Gastroesophageal sphincter (tissue), 4 donors: ENCODE data around the gene GUCA1A. TPM values are rescaled to one million over a fixed set of nuclear protein-coding genes. Genes with fewer than 3 reads are reported as not detected.

Source experiments
- ATAC-seq: fragments of 150-250 bp; one replicate; pipeline ENCODE4 v1.9.1; 2016; ENCODE audit warnings: mild to moderate bottlenecking, moderate library complexity
- H3K27ac ChIP-seq, 4 donors: fragments of 200-600 bp; sonication (generic) in 3 of 4; 1 replicate in 3 of 4; 2 replicates in 1 of 4; pipeline ENCODE4 v1.5.1; 2016 to 2019
- H3K27me3 ChIP-seq: fragments of 200-600 bp; sonication (generic); one replicate; pipeline ENCODE4 v1.5.1; 2019
- H3K36me3 ChIP-seq, 2 donors: fragments of 200-600 bp; sonication (generic); one replicate each; pipeline ENCODE4 v1.5.1; 2019; ENCODE audit warnings: control low read depth in 1 of 2
- H3K4me1 ChIP-seq, 3 donors: fragments of 200-600 bp; sonication (generic); 1 replicate in 2 of 3; 2 replicates in 1 of 3; pipeline ENCODE4 v1.5.1; 2016 to 2019; ENCODE audit warnings: control low read depth in 2 of 3
- H3K4me3 ChIP-seq, 2 donors: fragments of 200-600 bp; sonication (generic); one replicate each; pipeline ENCODE4 v1.5.1; 2019; ENCODE audit warnings: mild to moderate bottlenecking in 1 of 2, moderate library complexity in 1 of 2
- H3K9me3 ChIP-seq, 3 donors: fragments of 200-600 bp; sonication (generic); one replicate each; pipeline ENCODE4 v1.5.1; 2017 to 2019; ENCODE audit warnings: control low read depth in 2 of 3
- EP300 ChIP-seq: sonication (generic); formaldehyde crosslinking; IDR thresholded peaks from one replicate; pipeline ENCODE4 v1.6.1; 2017; ENCODE audit warnings: antibody characterized with exemption, mild to moderate bottlenecking
- POLR2A ChIP-seq, 2 donors: fragments of 450-650 bp; IDR thresholded peaks; one replicate each; pipeline ENCODE4 v1.6.1; 2017; ENCODE audit warnings: antibody characterized with exemption in 2 of 2, mild to moderate bottlenecking in 2 of 2, moderate library complexity in 1 of 2
- POLR2AphosphoS5 ChIP-seq: sonication (generic); formaldehyde crosslinking; IDR thresholded peaks from one replicate; pipeline ENCODE4 v1.6.1; 2017; ENCODE audit warnings: antibody characterized with exemption
- WGBS, 2 donors: methylation state at CpG; one replicate each; pipeline ENCODE4 v1.1.5; 2018; ENCODE audit warnings: low coverage in 1 of 2; 5-methylcytosine and 5-hydroxymethylcytosine counted together
- total RNA-seq, 4 donors: library from RNA; depleted of rRNA; stranded (reverse); fragments of >200 nt; gene quantifications; one replicate each; pipeline ENCODE4 v1.1.0, GENCODE V29; 2016
- TF ChIP-seq, protein P1 (sequence below), 4 experiments: fragments of 200-600 bp in 2 of 4; fragments of 450-650 bp in 2 of 4; sonication (generic) in 1 of 4; IDR thresholded peaks; one replicate each; pipeline ENCODE4 v1.5.1; 2017 to 2019; ENCODE audit warnings: antibody characterized with exemption in 4 of 4, mild to moderate bottlenecking in 2 of 4, moderate library complexity in 2 of 4

Gene GUCA1A
- total RNA-seq, 4 donors from 2014 or later, result 0.46 TPM; not detected in 3

DNA sequence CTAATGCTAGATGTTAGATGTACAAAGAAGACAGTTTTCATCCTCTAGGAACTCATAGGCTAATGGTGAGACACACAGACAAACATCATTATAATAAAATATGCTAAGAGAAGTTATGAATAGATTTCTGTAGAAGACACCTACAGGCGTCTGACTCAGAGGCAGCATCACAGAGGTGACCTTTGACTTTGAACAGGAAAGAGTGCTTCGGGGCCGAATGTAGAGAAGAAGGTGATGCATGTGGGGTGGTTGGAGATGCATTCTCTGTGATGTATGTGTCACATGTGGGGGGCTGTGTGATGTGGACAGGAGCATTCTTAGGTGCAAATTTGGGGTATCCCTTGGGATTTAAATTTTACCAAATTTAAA lies 6.8 kb downstream of the GUCA1A start:
- Histone ChIP-seq H3K4me3 (no peak overlapping the region), H3K27ac (no peak overlapping the region), H3K9me3 (no peaks in the 10 kb centered on the region), H3K36me3 (peaks cover 0 to 6% of the 10 kb centered on the region in 2 donors), H3K4me1 (peaks cover 0 to 4% (median 0%) of the 10 kb centered on the region in 3 donors), H3K27me3 (peaks cover 23% of the 10 kb centered on the region)
- no peak for ATAC-seq
- TF ChIP-seq EP300 (no peak), POLR2A (IDR thresholded peaks at IDR 0.05) (no peak), POLR2AphosphoS5 (no peak)
- TF ChIP-seq, protein P1, sequence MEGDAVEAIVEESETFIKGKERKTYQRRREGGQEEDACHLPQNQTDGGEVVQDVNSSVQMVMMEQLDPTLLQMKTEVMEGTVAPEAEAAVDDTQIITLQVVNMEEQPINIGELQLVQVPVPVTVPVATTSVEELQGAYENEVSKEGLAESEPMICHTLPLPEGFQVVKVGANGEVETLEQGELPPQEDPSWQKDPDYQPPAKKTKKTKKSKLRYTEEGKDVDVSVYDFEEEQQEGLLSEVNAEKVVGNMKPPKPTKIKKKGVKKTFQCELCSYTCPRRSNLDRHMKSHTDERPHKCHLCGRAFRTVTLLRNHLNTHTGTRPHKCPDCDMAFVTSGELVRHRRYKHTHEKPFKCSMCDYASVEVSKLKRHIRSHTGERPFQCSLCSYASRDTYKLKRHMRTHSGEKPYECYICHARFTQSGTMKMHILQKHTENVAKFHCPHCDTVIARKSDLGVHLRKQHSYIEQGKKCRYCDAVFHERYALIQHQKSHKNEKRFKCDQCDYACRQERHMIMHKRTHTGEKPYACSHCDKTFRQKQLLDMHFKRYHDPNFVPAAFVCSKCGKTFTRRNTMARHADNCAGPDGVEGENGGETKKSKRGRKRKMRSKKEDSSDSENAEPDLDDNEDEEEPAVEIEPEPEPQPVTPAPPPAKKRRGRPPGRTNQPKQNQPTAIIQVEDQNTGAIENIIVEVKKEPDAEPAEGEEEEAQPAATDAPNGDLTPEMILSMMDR (IDR thresholded peaks at IDR 0.05), result no peak
- 81 to 94% methylated on average over 3 of the region's 3 CpGs for WGBS, 2 donors

DNA sequence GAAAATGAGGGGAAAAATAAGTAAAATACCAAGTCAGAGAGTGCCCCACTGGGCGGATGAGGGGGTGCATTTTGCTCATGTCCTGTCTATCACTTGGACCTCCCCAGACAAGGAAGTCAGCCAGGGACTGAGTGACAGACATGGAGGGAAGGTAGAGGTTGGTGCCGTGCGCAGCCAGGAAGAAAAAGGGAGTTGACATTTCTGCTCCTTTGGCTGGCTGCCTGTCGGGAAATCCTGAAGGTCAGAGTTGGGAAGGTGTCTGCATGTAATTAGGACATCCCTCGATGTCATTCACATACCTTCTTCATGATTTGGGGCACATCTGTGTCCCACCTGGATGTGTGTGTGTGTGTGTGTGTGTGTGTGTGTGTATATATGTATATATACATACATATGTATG lies 8.9 kb downstream of the GUCA1A start:
- no peak overlapping the region for H3K27ac ChIP-seq
- no peaks in the 10 kb centered on the region for H3K9me3 ChIP-seq
- H3K27me3 ChIP-seq, result peaks cover 23% of the 10 kb centered on the region
- 40 to 51% methylated on average over 1 to 5 of the region's 5 CpGs for WGBS, 2 donors
- no peak for ATAC-seq
- TF ChIP-seq POLR2A (IDR thresholded peaks at IDR 0.05) (no peak), EP300 (no peak), POLR2AphosphoS5 (no peak)
- TF ChIP-seq, protein P1 (IDR thresholded peaks at IDR 0.05), result no peak
- no peak overlapping the region for H3K4me3 ChIP-seq
- peaks cover 0 to 4% (median 0%) of the 10 kb centered on the region in 3 donors for H3K4me1 ChIP-seq
- peaks cover 0 to 9% of the 10 kb centered on the region in 2 donors for H3K36me3 ChIP-seq

DNA sequence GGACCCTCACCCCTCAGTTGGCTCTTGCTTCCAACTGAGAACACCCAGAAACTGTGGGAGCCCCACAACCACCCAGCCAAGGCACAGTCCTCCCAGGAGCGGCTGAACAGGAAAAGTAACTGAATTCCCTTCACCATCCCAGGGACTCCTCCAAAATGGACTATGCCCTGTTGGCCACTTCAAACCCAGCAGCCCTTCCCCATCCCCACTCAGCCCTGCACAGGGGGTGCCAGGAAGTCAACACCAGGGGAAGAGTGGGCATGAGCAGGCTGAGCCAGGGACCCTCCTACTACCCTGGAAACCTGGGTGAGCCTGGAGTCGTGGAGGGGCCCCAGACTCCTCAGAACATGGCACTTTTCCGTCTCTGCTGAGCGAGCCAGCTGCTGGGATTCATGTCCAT lies 11.3 kb downstream of the GUCA1A start:
- Histone ChIP-seq H3K4me1 (no peaks in the 10 kb centered on the region), H3K36me3 (peaks cover 0 to 9% of the 10 kb centered on the region in 2 donors), H3K27me3 (peaks cover 3% of the 10 kb centered on the region), H3K27ac (no peak overlapping the region), H3K4me3 (no peak overlapping the region), H3K9me3 (no peaks in the 10 kb centered on the region)
- TF ChIP-seq, protein P1 (IDR thresholded peaks at IDR 0.05), result no peak
- TF ChIP-seq POLR2AphosphoS5 (no peak), POLR2A (IDR thresholded peaks at IDR 0.05) (no peak), EP300 (no peak)
- no peak for ATAC-seq
- 83% methylated on average over 1 of the region's 4 CpGs; no CpG with 5 or more reads in 1 of the 2 donors for WGBS, 2 donors

DNA sequence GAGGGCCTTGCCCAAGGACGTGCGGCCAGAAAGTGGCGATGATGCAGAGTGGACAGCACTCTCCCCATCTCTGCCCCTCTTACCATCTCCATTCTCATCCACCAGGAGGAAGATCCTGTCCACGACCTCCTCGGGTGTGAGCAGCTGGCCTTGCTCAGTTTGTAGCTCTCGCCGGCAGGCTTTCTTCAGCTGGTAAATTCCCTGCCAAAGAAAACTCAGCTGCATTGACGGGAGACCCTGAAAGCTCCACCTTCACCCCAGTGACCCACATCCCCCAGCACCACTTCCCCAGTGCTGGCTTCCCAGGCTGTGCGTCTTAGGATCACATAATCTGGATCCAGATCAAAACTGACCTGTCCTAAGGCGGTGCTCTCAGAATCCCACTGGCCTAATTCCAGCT lies 12.4 kb downstream of the GUCA1A start:
- WGBS, 2 donors, result 40 to 60% methylated on average over 2 to 4 of the region's 10 CpGs
- H3K9me3 ChIP-seq, result no peaks in the 10 kb centered on the region
- TF ChIP-seq POLR2A (IDR thresholded peaks at IDR 0.05) (no peak), EP300 (no peak), POLR2AphosphoS5 (no peak)
- TF ChIP-seq, protein P1 (IDR thresholded peaks at IDR 0.05), result no peak
- H3K27ac ChIP-seq, result no peak overlapping the region
- H3K27me3 ChIP-seq, result no peaks in the 10 kb centered on the region
- ATAC-seq, result no peak
- H3K36me3 ChIP-seq, result peaks cover 0 to 13% of the 10 kb centered on the region in 2 donors
- H3K4me3 ChIP-seq, result no peak overlapping the region
- H3K4me1 ChIP-seq, result no peaks in the 10 kb centered on the region

DNA sequence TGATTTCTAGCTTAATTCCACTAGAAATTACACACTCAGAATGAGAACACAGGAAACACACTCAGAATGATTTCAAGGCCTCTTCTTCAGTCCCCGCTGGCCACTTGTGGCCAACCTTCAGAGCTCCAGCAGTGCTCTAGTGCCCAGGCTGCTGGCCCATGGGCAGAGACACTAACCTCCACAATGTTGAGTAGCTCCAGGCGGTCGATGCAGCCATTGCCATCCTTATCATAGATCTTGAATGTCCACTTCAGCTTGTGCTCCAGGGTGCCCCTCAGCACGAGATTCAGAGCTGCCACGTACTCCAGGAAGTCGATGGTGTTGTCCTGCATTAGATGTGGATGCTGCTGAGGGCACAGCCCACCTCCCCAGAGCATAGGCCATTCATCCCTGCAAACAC lies 15.2 kb downstream of the GUCA1A start:
- WGBS, 2 donors, result 65 to 100% methylated on average over 1 to 3 of the region's 6 CpGs
- H3K4me3 ChIP-seq, result no peak overlapping the region
- TF ChIP-seq POLR2AphosphoS5 (no peak), EP300 (no peak), POLR2A (IDR thresholded peaks at IDR 0.05) (no peak)
- TF ChIP-seq, protein P1 (IDR thresholded peaks at IDR 0.05), result no peak
- H3K27ac ChIP-seq, result no peak overlapping the region
- no peaks in the 10 kb centered on the region for H3K27me3 ChIP-seq
- H3K36me3 ChIP-seq, result peaks cover 0 to 13% of the 10 kb centered on the region in 2 donors
- no peaks in the 10 kb centered on the region for H3K9me3 ChIP-seq
- ATAC-seq, result no peak
- no peaks in the 10 kb centered on the region for H3K4me1 ChIP-seq
